CD14-positive monocyte (primary cell): ENCODE data around the gene SLC25A22. TPM values are rescaled to one million over a fixed set of nuclear protein-coding genes. Genes with fewer than 3 reads are reported as not detected.
A peak's percentile ranks its signal among the peaks of the same experiment; 100 is the strongest.

ENCODE experiments used
- DNase-seq, 3 donors: peaks; one replicate each; pipeline ENCODE4 v3.0.0-alpha.2; 2011 to 2022
- H2AFZ ChIP-seq: 2 replicates; pipeline ENCODE4 v1.6.0; 2012; ENCODE audit warnings: mild to moderate bottlenecking, low read depth, low read length, inconsistent platforms; ENCODE audit not compliant: insufficient read depth, poor library complexity, severe bottlenecking
- H3K27ac ChIP-seq, 2 donors: 1 replicate in 1 of 2; 2 replicates in 1 of 2; pipeline ENCODE4 v1.5.1; 2012 to 2013; ENCODE audit warnings: low read length in 2 of 2, control low read depth in 1 of 2, inconsistent platforms in 1 of 2, low read depth in 1 of 2, mild to moderate bottlenecking in 1 of 2
- H3K27me3 ChIP-seq, 2 donors: one replicate each; pipeline versions ENCODE4 v1.6.0 to v1.6.1; 2011 to 2013; ENCODE audit warnings: low read length in 2 of 2; ENCODE audit not compliant: control insufficient read depth in 2 of 2, insufficient read depth in 2 of 2
- H3K36me3 ChIP-seq, 2 donors: replicated peaks in 1 of 2; 1 replicate in 1 of 2; 2 replicates in 1 of 2; pipeline versions ENCODE4 v1.5.1 to v1.6.1; 2012 to 2013; ENCODE audit warnings: low read length in 2 of 2, control low read depth in 1 of 2, inconsistent platforms in 1 of 2, mild to moderate bottlenecking in 1 of 2; ENCODE audit not compliant: insufficient read depth in 2 of 2, control insufficient read depth in 1 of 2
- H3K4me1 ChIP-seq, 2 donors: 1 replicate in 1 of 2; 2 replicates in 1 of 2; pipeline versions ENCODE4 v1.5.1 to v1.6.1; 2012 to 2013; ENCODE audit warnings: low read length in 2 of 2, control low read depth in 1 of 2, inconsistent platforms in 1 of 2, mild to moderate bottlenecking in 1 of 2, moderate library complexity in 1 of 2; ENCODE audit not compliant: insufficient read depth in 2 of 2, control insufficient read depth in 1 of 2
- H3K4me2 ChIP-seq: replicated peaks from 2 replicates; pipeline ENCODE3; 2012; ENCODE audit warnings: low read length, moderate library complexity, mild to moderate bottlenecking; ENCODE audit not compliant: poor library complexity, severe bottlenecking; ENCODE audit errors: extremely low read depth
- H3K4me3 ChIP-seq, 3 experiments: fragments of 200-600 bp in 1 of 3; sonication (generic) in 1 of 3; replicated peaks in 1 of 3; 1 replicate in 2 of 3; 2 replicates in 1 of 3; pipeline ENCODE4 v1.5.1; 2011 to 2013; ENCODE audit warnings: low read length in 3 of 3, mild to moderate bottlenecking in 3 of 3, control low read depth in 2 of 3, low read depth in 2 of 3, inconsistent platforms in 1 of 3, moderate library complexity in 1 of 3
- H3K79me2 ChIP-seq: 2 replicates; pipeline ENCODE4 v1.6.0; 2012; ENCODE audit warnings: mild to moderate bottlenecking, control low read depth, inconsistent platforms, low read length, moderate library complexity; ENCODE audit not compliant: insufficient read depth
- H3K9ac ChIP-seq: 2 replicates; pipeline ENCODE4 v1.6.0; 2017; ENCODE audit warnings: low read length, mild to moderate bottlenecking; ENCODE audit not compliant: insufficient read depth, poor library complexity, severe bottlenecking
- H3K9me3 ChIP-seq, 2 donors: replicated peaks in 1 of 2; 1 replicate in 1 of 2; 2 replicates in 1 of 2; pipeline versions ENCODE4 v1.5.1 to v1.6.1; 2012 to 2013; ENCODE audit warnings: low read length in 2 of 2, control low read depth in 1 of 2; ENCODE audit not compliant: control insufficient read depth in 1 of 2, insufficient read depth in 1 of 2
- H4K20me1 ChIP-seq: 2 replicates; pipeline ENCODE4 v1.6.0; 2012; ENCODE audit warnings: mild to moderate bottlenecking, low read length, control low read depth, moderate library complexity; ENCODE audit not compliant: insufficient read depth
- H3K27ac Mint-ChIP-seq, 7 donors: one replicate each; pipeline ENCODE4 v1.8.0; 2020; ENCODE audit warnings: mild to moderate bottlenecking in 7 of 7, mixed read lengths in 7 of 7, moderate library complexity in 6 of 7, inconsistent platforms in 2 of 7
- H3K27me3 Mint-ChIP-seq, 3 donors: one replicate each; pipeline ENCODE4 v1.8.0; 2021 to 2022; ENCODE audit warnings: low read depth in 3 of 3, mild to moderate bottlenecking in 3 of 3, mixed read lengths in 3 of 3, moderate library complexity in 3 of 3, inconsistent platforms in 1 of 3
- H3K36me3 Mint-ChIP-seq, 2 donors: one replicate each; pipeline ENCODE4 v1.8.0; 2020; ENCODE audit warnings: mixed read lengths in 2 of 2, inconsistent platforms in 1 of 2, mild to moderate bottlenecking in 1 of 2
- H3K4me1 Mint-ChIP-seq: one replicate; pipeline ENCODE4 v1.8.0; 2020; ENCODE audit warnings: mild to moderate bottlenecking, mixed read lengths
- H3K4me3 Mint-ChIP-seq, 2 donors: one replicate each; pipeline ENCODE4 v1.8.0; 2020; ENCODE audit warnings: mild to moderate bottlenecking in 2 of 2, mixed read lengths in 2 of 2, moderate library complexity in 1 of 2
- H3K9me3 Mint-ChIP-seq, 7 donors: one replicate each; pipeline ENCODE4 v1.8.0; 2020 to 2022; ENCODE audit warnings: mixed read lengths in 7 of 7, mild to moderate bottlenecking in 6 of 7, moderate library complexity in 6 of 7, inconsistent platforms in 2 of 7
- CTCF ChIP-seq: fragments of 200-600 bp; IDR thresholded peaks from one replicate; pipeline ENCODE4 v1.8.0; 2022; ENCODE audit warnings: antibody characterized with exemption, mild to moderate bottlenecking
- WGBS: methylation state at CpG from one replicate; pipeline ENCODE4 v1.1.5; 2013; ENCODE audit warnings: missing lambda C conversion rate; ENCODE audit not compliant: insufficient coverage; 5-methylcytosine and 5-hydroxymethylcytosine counted together
- intact Hi-C, 2 donors: fragments of 100-400 bp; cut with micrococcal nuclease; formaldehyde crosslinking; loops; one replicate each; pipeline versions ENCODE4 v1.15.0 to v1.15.1; 2023
- polyA plus RNA-seq, 3 donors: library from polyadenylated mRNA; depleted of rRNA in 1 of 3; unstranded in 2 of 3; stranded (reverse) in 1 of 3; fragments of 300-500 nt in 2 of 3; fragments of >200 nt in 1 of 3; fragmentation: Illumina TruSeq in 2 of 3; gene quantifications; 1 replicate in 2 of 3; 2 replicates in 1 of 3; pipeline ENCODE4 v1.2.3, GENCODE V29; 2012 to 2021

Gene SLC25A22
- polyA plus RNA-seq, 3 donors: 4.4 to 20.9 (median 5.6) TPM

GRCh38 chr11:799641-800316 is 1.7 kb upstream of the SLC25A22 start:
- no peaks in the 10 kb centered on the region for H3K9me3 ChIP-seq
- no peak for DNase-seq
- peaks cover 20% of the 10 kb centered on the region for H3K79me2 ChIP-seq
- H3K4me3 ChIP-seq: no peak overlapping the region
- H3K36me3 ChIP-seq: peaks cover 14 to 15% of the 10 kb centered on the region in 2 donors
- peaks cover 39 to 46% of the 10 kb centered on the region in 2 donors for H3K4me1 ChIP-seq
- Mint-ChIP-seq H3K4me1 (peaks cover 29% of the 10 kb centered on the region), H3K36me3 (peaks cover 3 to 24% of the 10 kb centered on the region in 2 donors), H3K27ac (no peak overlapping the region), H3K4me3 (no peak overlapping the region), H3K27me3 (peaks cover 0 to 5% (median 2%) of the 10 kb centered on the region in 3 donors), H3K9me3 (peaks cover 0 to 3% (median 0%) of the 10 kb centered on the region in 7 donors)
- H2AFZ ChIP-seq: no peak overlapping the region
- 98% methylated on average over 28 of the region's 32 CpGs for WGBS
- no peak for TF ChIP-seq CTCF
- no peak overlapping the region for H3K27ac ChIP-seq
- no peak overlapping the region for H3K9ac ChIP-seq
- H4K20me1 ChIP-seq: peaks cover 11% of the 10 kb centered on the region
- no peaks in the 10 kb centered on the region for H3K27me3 ChIP-seq
- intact Hi-C loops: loop anchor here in 1 of 2 donors (5.0 kb wide), 1 partner anchor 52 kb away; the partner anchor contains the start of gene TALDO1
- H3K4me2 ChIP-seq: no peak overlapping the region

GRCh38 chr11:797296-798092 is 587 bp downstream of the SLC25A22 start:
- Mint-ChIP-seq H3K27me3 (no peaks in the 10 kb centered on the region), H3K4me1 (peaks cover 18% of the 10 kb centered on the region), H3K36me3 (peaks cover 10 to 28% of the 10 kb centered on the region in 2 donors), H3K9me3 (peaks cover 0 to 3% (median 0%) of the 10 kb centered on the region in 7 donors), H3K4me3 (peak overlapping the region; percentile 80 to 94), H3K27ac (peak overlapping the region; percentile 42 to 91 (median 87))
- Histone ChIP-seq H3K27me3 (no peaks in the 10 kb centered on the region), H3K9me3 (no peaks in the 10 kb centered on the region), H3K36me3 (peaks cover 12 to 17% of the 10 kb centered on the region in 2 donors), H2AFZ (peak overlapping the region; percentile 78), H3K27ac (peak overlapping the region; percentile 64 to 77), H3K79me2 (peaks cover 15% of the 10 kb centered on the region), H3K4me1 (peaks cover 29 to 33% of the 10 kb centered on the region in 2 donors), H3K9ac (peak overlapping the region; percentile 59), H3K4me2 (peak overlapping the region; percentile 98), H3K4me3 (peak overlapping the region; percentile 54 to 85 (median 84)), H4K20me1 (no peaks in the 10 kb centered on the region)
- WGBS: under 1% methylated on average over 54 of the region's 57 CpGs
- peak; percentile 30 to 69 (median 55) for DNase-seq
- intact Hi-C loops: loop anchor here (2.0 to 5.0 kb wide), 2 partner anchors 21 to 50 kb away; partner anchors contain the start of genes GATD1 (in 2 of the 2) and TALDO1 (in 1 of the 2)
- no peak for TF ChIP-seq CTCF
